Measurements from ENCODE around the gene PLPP2.

The PLPP2 gene

GRCh38 chr19:291006-291521 is at the start of gene PLPP2:
TSS of gene PLPP2 (minus strand) at chr19:291403. CDS start at chr19:291336, 67 bp downstream.
- DNase-seq: no peak

DNA sequence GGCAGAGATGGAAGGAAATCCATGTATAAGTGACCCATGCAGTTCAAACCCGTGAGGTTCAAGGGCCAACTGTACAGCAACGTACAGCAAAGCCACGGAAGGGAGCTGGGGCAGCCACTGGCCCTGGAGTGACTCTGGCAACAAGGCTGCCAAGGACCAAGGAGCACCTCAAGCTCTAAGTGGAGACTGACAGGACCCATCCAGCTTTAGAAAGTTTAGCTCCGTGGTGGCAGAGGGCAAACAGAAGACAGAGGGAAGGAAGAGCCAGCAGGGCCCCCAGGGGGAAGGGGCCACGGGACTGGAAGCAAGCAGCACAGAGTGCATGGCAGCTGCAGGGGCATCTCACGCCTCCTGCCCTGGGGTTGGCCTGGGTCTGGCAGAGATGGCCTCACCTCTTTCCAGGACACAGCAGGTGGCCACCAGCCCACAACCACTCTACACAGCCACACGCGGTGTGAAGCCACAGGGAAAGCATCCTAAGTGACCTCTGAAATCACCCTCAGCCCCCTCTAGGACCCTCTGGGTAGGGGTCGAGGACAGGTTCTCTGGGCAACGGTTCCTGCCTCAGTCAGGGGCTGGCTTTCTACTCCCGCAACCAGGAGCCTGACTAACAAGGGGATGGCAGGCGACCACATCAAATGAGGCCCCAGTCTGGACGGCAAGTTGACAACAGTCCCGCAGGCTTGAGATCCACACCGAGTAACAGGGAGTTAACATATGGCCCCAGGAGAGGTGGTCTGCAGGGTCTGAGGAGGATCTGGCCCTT is 49.6 kb upstream of the PLPP2 start:
- no peak for DNase-seq

- no peak for DNase-seq
These were observed 48.2 kb upstream of the PLPP2 start for GRCh38 chr19:339262-339887.

DNA sequence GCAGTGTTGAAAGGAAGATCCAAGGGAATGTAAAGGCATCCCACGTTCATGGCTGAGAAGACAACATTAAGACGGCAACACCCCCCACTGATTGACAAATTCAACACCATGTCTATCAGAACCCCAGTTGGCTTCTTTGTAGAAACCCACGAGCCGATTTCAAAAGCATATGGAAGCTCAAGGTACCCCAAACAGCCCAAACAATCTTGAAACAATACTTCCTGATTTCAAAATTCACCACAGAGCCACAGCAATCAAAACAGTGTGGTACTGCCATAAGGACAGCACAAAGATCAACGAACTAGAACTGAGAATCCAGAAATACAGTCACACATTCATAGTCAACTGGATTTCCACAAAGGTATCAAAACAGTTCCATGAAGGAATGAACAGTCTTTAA is 47.2 kb upstream of the PLPP2 start:
- no peak for DNase-seq

DNA sequence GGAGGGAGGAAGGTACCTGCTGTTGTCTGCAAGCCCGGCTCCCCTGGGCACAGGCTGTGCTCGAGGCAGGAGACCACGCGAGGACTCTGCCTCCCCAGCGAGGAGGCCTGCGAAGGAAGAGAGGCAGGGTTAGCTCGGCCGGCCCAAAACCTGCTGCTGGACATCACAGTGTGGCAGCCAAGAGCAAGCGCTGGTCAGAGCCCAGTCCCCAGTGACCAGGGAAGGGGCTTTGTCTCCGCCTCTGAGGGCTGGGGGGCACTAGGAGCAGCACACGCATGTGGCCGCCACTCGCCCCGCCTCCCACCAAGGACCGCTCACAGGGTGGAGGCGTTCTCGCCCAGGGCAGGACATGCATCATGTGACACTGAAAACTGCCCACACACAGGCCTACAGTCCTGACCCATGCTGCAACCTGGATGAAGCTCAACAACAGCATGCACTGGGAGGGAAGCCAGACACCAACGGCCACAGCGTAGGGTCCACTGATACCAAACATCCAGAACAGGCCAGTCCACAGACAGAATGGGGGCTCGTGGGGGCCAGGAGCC is 44.9 kb upstream of the PLPP2 start:
- DNase-seq: no peak

GRCh38 chr19:335486-336066 is 44.4 kb upstream of the PLPP2 start:
- DNase-seq: no peak

DNA sequence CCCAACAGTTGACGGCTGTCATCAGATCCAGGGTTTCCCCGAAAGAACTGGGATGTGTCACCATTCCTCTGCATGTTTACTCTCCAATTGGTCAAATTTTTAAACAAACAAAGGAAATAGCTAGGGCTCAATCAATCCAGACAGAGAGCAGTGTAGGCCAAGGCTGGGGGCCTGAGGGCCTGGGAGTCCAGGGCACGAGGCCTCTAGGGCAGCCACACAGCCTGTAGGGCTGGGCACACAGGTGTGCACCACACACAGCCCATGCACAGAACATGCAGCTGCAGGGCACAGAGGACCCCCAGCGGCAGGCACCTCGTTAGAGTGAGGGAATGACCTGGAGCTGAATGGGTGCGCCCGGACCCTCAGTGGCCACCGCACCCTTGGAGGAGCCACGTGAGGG is 43.9 kb upstream of the PLPP2 start:
- no peak for DNase-seq

DNA sequence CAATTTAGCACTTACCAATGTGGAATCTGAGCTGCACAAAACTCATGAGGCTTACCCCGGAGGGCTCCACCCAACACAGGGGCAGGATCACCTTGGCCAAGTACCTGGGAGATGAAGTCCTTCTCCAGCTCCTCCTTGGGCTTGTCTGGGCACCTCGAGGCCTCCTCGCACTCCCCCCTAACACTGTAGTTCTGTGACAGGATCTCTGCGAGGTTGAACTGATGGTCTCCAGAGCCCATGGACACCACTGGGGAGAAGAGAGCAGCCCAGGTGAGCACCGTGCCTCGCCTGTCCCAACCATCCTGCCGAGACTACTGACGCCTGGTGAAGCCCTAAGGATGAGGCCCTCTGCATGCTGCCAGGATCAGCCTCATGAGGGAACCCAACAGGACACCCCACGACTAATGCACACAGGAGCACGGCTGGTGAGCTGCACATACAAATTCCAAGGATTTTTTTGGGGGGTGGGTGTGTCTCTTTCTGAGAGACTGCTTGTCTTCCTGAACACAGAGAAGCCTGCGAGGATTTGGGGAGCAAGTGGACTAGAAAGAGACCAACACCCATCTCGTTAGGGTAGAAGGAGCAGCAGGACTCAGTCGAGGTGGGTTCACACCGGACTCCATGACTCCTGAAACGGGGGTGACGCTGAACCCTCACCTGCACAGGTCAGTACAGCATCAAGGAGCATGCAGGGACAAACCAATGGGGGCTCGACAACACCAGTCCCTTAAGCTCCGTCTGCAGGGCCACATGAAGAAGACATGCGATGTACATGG is 43.3 kb upstream of the PLPP2 start:
- DNase-seq: no peak

- DNase-seq: no peak
These were observed 39.3 kb upstream of the PLPP2 start for GRCh38 chr19:330503-330902.

- DNase-seq: no peak
These were observed 38.7 kb upstream of the PLPP2 start for GRCh38 chr19:329876-330275.

DNA sequence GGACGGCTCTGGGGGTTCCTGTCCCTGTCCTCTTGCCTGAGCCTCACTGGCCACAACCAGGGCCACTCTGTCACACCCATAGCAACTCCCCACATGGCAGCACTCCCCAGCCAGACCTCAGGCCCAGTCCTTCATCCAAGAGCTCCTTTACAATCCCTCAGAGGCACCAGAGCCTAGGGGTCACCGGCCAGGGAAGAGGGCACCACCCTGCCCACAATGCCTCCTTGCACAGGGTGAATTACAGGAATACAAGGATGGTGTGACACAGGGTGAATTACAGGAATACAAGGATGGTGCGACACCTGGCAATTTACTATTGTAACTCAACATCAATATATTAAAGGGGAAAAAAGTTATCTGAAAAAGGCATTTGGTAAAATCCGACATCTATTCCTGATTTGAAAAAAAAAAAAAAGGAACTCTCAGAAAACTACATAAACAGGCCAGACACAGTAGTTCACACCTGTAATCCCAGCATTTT is 36.9 kb upstream of the PLPP2 start:
- no peak for DNase-seq

GRCh38 chr19:327291-328024 is 36.3 kb upstream of the PLPP2 start:
- DNase-seq: no peak

DNA sequence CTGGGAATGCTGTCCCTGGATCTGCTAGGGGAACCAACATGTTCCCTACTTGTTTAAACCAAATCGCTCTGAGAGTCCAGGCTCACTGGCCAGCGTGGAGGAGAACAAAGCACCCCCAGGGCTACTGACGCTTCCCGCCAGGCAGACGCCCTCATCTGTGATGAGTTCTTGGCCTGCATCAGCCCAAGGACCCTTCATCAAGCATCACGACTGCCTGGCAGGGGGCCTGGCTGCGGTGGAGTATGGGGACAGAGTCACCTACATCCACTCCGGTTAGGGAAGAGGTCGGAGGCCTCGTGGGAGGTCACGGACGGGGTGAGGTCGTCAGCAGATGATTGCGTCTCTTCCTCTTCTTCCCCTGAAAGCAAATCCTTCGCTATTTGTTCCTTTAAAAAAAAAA is 35.7 kb upstream of the PLPP2 start:
- no peak for DNase-seq

DNA sequence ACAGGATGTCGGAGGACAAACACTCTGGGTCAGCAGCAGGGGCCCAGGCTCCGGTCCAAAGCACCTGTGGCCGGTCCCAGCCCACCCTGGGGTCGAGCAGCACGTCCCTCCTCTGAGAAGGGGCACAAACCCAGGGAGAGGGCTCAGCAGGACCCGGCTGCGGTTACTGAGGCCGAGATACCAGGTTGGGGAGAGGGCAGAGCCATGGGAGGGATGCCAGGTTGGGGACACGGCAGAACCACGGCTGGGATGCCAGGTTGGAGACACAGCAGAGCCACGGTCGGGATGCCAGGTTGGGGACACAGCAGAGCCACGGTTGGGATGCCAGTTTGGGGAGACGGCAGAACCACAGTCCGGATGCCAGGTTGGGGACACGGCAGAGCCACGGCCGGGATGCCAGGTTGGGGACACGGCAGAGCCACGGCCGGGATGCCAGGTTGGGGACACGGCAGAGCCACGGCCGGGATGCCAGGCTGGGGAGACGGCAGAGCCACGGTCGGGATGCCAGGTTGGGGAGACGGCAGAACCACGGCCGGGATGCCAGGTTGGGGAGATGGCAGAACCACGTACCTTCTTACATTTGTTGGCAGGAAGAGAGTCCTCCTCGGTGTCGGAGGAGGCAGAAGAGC is 34.8 kb upstream of the PLPP2 start:
- DNase-seq: no peak

DNA sequence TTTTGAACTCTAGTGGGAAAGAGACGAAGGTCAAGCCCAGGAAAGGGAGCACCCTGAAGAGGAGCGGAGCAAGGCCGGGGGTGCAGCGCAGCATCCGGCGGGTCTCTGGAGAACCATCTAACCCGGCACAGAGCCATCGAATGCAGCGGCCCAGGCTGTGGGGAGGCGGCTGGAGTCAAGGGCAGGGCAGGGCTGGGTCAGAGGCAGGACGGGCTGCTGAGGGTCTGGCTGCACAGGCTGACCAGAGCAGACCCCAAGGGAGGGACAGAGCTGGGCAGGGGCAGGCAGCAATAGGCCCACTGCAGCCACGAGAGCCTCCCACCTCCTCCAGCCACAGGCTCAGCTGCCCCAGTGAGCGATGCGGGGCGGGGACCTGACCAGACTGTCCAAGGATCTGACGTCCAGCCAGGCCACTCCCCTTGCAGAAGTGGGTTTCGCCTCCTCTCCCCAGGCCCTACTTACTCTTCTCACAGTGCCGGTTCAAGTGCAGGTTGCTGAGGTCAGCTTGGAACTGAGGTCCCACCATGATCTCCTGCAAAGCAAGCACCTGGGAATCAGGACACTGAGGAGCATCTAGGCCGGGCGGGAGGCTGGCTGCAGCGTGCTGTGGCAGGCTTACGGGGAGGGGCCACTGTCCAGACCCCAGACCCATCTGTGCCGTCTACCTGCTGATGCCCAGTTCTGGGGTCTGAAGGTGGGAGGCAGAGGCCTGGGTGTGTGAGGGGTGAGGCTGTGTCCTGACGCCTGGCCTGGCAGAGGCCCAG is 34.2 kb upstream of the PLPP2 start:
- DNase-seq: no peak

DNA sequence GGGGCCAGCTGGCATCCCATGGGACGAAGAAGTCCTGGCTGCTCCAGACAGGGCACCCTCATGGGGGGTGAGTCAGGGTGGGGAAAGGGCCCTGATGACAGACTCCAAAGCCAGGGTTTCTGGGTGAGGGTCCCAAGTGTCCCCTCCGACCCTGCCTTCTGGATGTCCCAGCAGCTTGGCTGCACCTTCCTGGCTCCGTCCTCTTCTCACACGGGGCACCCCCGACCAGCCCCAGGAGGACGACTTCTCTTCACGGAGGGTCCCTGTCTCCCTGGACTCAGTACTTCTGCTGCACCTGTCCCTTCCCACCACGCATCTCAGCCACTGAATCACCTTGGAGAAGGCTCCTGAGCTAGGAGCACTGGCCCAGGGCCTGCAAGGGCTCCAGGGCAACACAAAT is 33.5 kb upstream of the PLPP2 start:
- DNase-seq: no peak

- no peak for DNase-seq
These were observed 31.4 kb upstream of the PLPP2 start for GRCh38 chr19:322616-323015.

DNA sequence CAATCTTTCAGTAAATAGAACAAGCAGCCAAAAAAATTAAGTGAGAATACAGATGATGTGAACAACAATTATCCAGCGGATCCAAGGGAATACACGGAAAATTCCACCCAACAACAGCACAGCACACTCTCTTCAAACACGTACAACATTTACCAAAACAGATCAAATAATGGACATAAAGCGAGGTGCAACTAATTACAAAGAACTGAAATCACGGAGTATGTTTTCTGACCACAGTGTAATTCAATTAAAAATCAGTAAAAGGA is 27.2 kb upstream of the PLPP2 start:
- no peak for DNase-seq

DNA sequence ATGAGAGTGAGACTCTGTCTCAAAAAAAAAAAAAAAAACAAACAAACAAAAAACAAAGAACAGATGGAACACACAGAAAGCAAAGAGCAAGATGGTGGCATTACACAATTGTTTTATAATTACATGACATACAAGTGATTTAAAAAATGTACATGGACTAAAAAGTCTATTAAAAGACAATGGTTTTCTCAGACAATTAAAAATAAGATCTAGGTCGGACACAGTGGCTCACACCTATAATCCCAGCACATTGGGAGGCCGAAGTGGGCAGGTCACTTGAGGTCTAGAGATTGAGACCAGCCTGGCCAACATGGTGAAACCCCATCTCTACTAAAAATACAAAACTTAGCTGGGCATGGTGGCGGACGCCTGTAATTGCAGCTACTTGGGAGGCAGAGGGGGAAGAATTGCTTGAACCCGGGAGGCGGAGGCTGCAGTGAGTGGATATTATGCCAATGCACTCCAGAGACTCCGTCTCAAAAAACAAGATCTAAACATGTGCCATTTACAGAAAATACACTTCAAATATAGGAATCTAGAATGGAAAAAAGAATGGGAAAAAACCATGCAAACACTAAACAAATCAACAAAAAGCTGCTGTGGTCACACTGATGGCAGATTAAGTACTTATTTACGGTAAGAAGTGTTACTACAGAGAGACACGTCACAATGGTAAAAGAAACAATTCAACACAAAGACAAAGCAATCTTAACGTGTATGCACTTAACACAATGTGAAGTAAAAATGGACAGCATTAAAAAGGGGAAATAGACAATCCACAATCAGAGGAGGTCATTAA is 26.7 kb upstream of the PLPP2 start:
- no peak for DNase-seq

DNA sequence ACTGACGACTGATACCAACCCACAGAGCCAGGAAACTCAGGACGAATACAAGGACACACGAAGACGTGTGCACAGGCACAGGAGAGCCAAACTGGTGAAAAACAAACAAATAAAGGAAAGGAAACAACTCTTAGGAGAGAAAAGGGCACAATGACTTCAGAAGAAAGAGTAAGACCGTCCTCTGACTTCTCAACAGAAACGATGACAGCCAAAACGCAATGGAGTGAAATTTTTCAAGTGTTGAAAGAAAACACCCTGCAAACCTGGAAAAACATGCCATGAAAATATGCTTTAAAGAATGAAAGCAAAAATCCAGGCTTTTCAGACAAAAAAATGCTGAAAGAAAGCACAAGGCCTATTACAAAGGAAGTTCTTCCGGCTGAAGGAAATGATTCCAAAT is 24.6 kb upstream of the PLPP2 start:
- no peak for DNase-seq

All from activated CD8-positive, alpha-beta memory T cell treated with anti-CD3 and anti-CD28 coated beads, Interleukin-2, amount 50 U/mL, for 48 hours (primary cell).